ENCODE measurements around the gene SLC39A1.
"Not testable (repeated sequence)": the region's sequence is repeated elsewhere in the genome, so short reads cannot be mapped to it uniquely, and the experiment has no call there.

Gene SLC39A1, protein sequence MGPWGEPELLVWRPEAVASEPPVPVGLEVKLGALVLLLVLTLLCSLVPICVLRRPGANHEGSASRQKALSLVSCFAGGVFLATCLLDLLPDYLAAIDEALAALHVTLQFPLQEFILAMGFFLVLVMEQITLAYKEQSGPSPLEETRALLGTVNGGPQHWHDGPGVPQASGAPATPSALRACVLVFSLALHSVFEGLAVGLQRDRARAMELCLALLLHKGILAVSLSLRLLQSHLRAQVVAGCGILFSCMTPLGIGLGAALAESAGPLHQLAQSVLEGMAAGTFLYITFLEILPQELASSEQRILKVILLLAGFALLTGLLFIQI

DNA sequence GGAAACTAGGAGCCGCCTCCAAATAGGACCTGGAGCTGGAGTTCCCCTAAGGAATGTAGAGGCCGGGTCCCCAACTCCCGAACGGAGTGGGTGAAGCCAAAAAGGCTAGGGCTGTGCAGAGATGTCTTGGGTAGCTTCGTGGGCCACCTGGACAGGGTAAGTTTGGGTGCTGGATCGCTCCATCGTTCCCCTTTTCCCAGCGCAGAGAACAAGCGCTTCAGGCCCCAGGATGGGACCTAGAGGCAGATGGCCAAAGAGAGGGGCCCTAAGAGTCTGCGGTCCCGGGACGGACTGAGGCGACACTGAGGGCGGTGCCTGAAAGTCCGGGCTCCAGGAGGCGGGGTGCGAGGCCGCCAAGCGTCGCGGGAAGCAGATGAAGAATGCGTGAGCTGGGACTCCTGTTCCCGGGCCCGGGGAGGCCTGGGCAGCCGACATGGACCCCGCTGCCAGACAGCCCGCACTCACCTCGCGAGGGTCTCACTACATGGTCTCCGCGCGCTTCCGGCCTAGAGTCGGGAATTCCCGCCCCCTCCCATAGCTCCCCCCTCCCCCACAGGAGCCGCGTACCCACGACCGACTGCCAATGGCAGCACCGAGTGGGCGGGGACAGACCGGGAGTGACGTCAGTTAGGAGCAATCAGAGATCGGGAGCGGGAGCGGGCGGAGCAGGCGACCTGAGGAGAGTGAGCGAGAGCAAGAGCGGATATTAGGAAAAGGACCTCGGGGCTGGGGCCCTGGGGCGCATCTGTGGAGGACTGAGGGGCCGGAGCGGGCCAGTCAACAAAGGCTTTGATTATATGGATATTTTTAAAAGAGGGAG, at the start of gene SLC39A1:
Gene SLC39A1, minus strand, starts transcription at position 508 of the 820 bp plus-strand sequence. CDS start 822 bp downstream, outside the sequence.
- DNase-seq (peak; percentile 90), ATAC-seq (replicated peaks) (peak; percentile 46 to 56)
- peak within 1 kb of the TSS; percentile 85 to 90 for H3K4me3 Mint-ChIP-seq
- H3K4me1 Mint-ChIP-seq: peaks cover 48 to 70% of the 10 kb centered on the region in 2 donors
- H3K9me3 Mint-ChIP-seq: no peaks in the 10 kb centered on the region
- peak within 1 kb of the TSS; percentile 91 for H3K27ac Mint-ChIP-seq
- H3K36me3 Mint-ChIP-seq: peaks cover 20 to 52% of the 10 kb centered on the region in 2 donors
- no peaks in the 10 kb centered on the region for H3K27me3 Mint-ChIP-seq

DNA sequence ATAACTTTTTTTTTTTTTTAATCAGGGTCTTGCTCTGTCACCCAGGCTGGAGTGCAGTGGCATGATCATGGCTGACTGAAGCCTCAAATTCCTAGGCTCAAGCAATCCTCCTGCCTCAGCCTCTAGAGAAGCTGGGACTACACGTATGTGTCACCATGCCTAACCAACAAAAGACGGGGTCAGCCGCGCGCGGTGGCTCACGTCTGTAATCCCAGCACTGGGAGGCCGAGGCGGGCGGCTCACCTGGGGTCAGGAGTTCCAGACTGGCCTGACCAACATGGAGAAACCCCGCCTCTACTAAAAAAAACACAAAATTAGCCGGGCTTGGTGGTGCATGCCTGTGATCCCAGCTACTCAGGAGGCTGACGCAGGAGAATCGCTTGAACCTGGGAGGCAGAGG, 49.2 kb upstream of the SLC39A1 start:
- not testable (repeated sequence) for H3K27ac Mint-ChIP-seq; H3K4me3 Mint-ChIP-seq; H3K4me1 Mint-ChIP-seq; ATAC-seq (replicated peaks); H3K27me3 Mint-ChIP-seq; H3K36me3 Mint-ChIP-seq; DNase-seq; H3K9me3 Mint-ChIP-seq

DNA sequence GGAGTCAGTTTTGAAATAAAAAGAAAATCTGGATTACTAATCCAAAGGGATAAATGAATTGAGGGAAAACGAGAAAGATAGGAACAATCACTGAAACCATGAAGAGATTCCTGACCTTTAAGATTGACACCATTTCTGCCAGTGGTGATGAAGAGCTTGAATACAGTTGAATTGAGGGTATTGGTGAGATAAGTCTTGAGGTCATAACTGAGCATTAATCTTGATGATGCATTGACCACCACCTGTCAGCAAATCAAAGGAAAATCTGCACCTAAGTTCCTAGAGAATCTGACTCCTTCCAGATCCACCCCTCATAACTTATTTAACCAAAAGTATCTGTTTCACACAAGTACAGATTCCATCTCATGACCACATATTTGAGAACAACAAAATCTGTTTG, 48.8 kb upstream of the SLC39A1 start:
- Mint-ChIP-seq H3K4me1 (no peaks in the 10 kb centered on the region), H3K27me3 (no peaks in the 10 kb centered on the region)
- no peak for ATAC-seq (replicated peaks)

DNA sequence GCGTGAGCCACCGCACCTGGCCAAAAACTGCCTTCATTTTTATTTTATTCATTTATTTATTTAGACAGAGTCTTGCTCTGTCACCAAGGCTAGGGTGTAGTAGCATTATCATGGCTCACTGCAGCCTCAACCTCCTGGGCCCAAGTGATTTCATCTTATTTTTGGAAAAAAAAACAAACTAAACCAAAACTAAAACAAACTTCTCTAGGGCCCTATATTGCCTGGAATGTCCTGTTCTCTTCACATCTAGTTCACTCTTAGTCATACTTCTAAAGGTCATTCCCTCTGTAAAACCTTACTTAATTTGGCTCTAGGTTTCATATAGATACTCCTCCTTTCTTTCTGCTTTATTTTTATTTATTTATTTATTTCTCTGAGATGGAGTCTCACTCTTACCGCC, 42.8 kb upstream of the SLC39A1 start:
- ATAC-seq (replicated peaks): no peak
- DNase-seq: no peak
- Mint-ChIP-seq H3K9me3 (no peaks in the 10 kb centered on the region), H3K27me3 (no peaks in the 10 kb centered on the region), H3K4me3 (no peak overlapping the region), H3K36me3 (peaks cover 2 to 3% of the 10 kb centered on the region in 2 donors), H3K27ac (no peak overlapping the region), H3K4me1 (no peaks in the 10 kb centered on the region)

More for the DNA sequence above, 48.8 kb upstream of the SLC39A1 start:
- H3K36me3 Mint-ChIP-seq: peaks cover 0 to 3% of the 10 kb centered on the region in 2 donors
- H3K4me3 Mint-ChIP-seq: no peak overlapping the region
- no peaks in the 10 kb centered on the region for H3K9me3 Mint-ChIP-seq
- H3K27ac Mint-ChIP-seq: no peak overlapping the region
- DNase-seq: no peak

DNA sequence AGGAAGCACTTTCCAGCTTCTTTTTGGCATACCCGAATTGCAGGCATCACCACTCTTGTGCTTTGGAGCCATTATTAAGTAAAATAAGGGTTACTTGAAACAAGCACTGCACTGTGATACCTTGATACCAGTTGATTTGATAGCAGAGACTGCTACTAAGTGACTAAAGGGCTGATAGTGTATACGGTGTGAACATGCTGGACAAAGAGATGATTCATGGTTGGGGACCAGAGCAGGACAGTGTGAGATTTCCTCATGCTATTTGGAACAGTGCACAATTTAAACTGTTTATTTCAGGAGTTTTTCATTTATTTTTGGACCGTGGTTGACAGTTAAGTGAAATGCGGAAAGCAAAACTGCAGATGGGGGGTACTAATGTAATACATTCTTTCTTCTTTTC, 37.1 kb upstream of the SLC39A1 start:
- Mint-ChIP-seq H3K36me3 (peaks cover 9 to 11% of the 10 kb centered on the region in 2 donors), H3K27ac (no peak overlapping the region), H3K9me3 (peaks cover 0 to 1% of the 10 kb centered on the region in 2 donors), H3K4me3 (no peak overlapping the region), H3K4me1 (no peaks in the 10 kb centered on the region), H3K27me3 (no peaks in the 10 kb centered on the region)
- ATAC-seq (replicated peaks) (no peak), DNase-seq (no peak)

DNA sequence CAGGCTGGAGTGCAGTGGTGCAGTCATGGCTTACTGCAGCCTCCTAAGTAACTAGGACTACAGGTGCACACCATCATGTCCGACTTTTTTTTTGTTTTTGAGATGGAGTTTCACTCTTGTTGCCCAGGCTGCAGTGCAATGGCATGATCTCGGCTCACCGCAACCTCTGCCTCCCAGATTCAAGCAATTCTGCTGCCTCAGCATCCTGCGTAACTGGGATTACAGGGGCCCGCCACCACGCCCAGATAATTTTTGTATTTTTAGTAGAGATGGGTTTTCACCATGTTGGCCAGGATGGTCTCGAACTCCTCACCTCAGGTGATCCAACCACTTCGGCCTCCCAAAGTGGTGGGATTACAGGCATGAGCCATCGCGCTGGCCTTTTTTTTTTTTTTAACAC, 33.5 kb upstream of the SLC39A1 start:
- H3K27ac Mint-ChIP-seq; DNase-seq; ATAC-seq (replicated peaks); H3K4me3 Mint-ChIP-seq; H3K9me3 Mint-ChIP-seq; H3K27me3 Mint-ChIP-seq: not testable (repeated sequence)
- H3K36me3 Mint-ChIP-seq: peaks cover 28 to 32% of the 10 kb centered on the region in 2 donors
- peaks cover 7 to 17% of the 10 kb centered on the region in 2 donors for H3K4me1 Mint-ChIP-seq

DNA sequence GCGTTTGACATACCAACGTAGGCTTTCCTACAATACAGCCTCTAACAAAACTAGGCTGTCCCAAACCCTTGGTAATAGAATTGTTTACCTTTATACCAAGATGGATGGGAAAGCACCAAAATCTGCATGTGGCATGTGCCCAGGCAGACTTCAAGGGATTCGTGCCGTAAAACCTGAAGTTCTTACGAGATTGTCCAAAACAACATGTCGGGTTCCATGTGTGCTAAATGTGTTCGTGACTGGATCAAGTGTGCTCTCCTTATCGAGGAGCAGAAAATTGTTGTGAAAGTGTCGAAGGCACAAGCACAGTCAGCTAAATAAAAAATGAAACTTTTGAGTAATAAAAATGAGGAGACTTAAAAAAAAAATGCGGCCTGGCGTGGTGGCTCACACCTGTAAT, 32.3 kb upstream of the SLC39A1 start:
- Mint-ChIP-seq H3K27ac (peak overlapping the region; percentile 47), H3K36me3 (peaks cover 38 to 45% of the 10 kb centered on the region in 2 donors), H3K4me1 (peaks cover 15 to 28% of the 10 kb centered on the region in 2 donors), H3K27me3 (no peaks in the 10 kb centered on the region), H3K4me3 (no peak overlapping the region), H3K9me3 (peaks cover 0 to 1% of the 10 kb centered on the region in 2 donors)
- ATAC-seq (replicated peaks) (no peak), DNase-seq (no peak)

DNA sequence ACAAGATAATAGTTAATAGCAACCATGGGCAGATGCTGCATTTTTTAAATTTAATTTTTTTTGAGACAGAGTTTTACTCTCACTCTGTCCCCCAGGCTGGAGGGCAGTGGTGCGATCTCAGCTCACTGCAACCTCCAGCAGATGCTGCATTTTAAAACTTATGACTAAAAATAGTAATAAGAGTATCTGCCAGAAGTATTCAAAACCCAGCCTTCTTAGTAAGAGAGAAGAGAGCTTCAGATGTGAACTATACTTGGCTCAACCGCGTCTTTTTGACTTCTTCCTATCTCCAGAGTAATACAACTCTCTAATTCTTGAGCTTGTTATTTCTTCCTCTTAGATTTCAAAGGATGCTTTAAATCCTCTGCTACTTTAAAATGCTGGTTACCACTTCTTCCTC, 31.9 kb upstream of the SLC39A1 start:
- DNase-seq (no peak), ATAC-seq (replicated peaks) (no peak)
- peaks cover 0 to 1% of the 10 kb centered on the region in 2 donors for H3K9me3 Mint-ChIP-seq
- H3K27ac Mint-ChIP-seq: peak overlapping the region; percentile 47
- no peaks in the 10 kb centered on the region for H3K27me3 Mint-ChIP-seq
- no peak overlapping the region for H3K4me3 Mint-ChIP-seq
- peaks cover 40 to 49% of the 10 kb centered on the region in 2 donors for H3K36me3 Mint-ChIP-seq
- peaks cover 19 to 32% of the 10 kb centered on the region in 2 donors for H3K4me1 Mint-ChIP-seq

DNA sequence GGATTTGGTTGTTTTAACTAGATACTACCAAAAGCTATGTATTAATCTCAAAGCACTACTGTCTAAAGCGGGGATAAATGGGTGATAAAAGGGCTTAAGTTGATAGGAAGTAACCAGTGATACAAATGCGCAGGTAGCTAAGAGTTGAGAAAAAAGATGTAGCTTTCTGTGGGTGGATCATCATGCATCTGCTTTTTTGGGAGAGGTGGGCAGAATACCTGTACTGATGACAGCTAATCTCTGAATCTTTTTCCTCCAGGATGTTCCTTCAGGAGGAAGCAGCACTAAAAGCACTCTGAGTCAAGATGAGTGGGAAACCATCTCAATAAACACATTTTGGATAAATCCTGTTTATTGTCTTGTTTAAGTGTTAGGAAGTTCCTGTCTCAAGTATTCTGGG, 28.5 kb upstream of the SLC39A1 start:
- H3K27me3 Mint-ChIP-seq: no peaks in the 10 kb centered on the region
- H3K27ac Mint-ChIP-seq: peak overlapping the region; percentile 100
- peak overlapping the region; percentile 94 to 98 for H3K4me3 Mint-ChIP-seq
- peaks cover 26 to 46% of the 10 kb centered on the region in 2 donors for H3K4me1 Mint-ChIP-seq
- peaks cover 39 to 49% of the 10 kb centered on the region in 2 donors for H3K36me3 Mint-ChIP-seq
- H3K9me3 Mint-ChIP-seq: peaks cover 0 to 1% of the 10 kb centered on the region in 2 donors
- DNase-seq: no peak
- no peak for ATAC-seq (replicated peaks)

DNA sequence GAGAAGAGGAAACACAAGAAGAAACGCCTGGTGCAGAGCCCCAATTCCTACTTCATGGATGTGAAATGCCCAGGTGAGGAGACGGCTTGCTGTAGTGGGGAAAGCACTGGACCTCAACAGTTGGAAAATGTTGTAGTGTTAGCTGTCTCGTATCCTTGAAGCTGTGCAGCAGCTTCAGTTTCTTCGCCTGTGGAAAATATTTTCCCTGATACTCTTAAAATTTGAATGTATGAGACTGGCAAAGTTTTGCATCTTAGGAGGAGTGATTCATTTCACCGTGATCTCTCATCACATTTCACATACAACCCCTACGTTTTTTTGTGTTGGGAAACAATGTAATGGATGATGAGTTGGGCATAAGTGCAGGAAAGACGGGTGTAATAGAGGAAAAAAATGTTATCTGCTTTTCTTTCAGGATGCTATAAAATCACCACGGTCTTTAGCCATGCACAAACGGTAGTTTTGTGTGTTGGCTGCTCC, 27.9 kb upstream of the SLC39A1 start:
- H3K4me1 Mint-ChIP-seq: peaks cover 29 to 52% of the 10 kb centered on the region in 2 donors
- peak overlapping the region; percentile 100 for H3K27ac Mint-ChIP-seq
- DNase-seq (no peak), ATAC-seq (replicated peaks) (no peak)
- no peaks in the 10 kb centered on the region for H3K27me3 Mint-ChIP-seq
- peaks cover 37 to 49% of the 10 kb centered on the region in 2 donors for H3K36me3 Mint-ChIP-seq
- H3K4me3 Mint-ChIP-seq: peak overlapping the region; percentile 94 to 98
- peaks cover 0 to 1% of the 10 kb centered on the region in 2 donors for H3K9me3 Mint-ChIP-seq

DNA sequence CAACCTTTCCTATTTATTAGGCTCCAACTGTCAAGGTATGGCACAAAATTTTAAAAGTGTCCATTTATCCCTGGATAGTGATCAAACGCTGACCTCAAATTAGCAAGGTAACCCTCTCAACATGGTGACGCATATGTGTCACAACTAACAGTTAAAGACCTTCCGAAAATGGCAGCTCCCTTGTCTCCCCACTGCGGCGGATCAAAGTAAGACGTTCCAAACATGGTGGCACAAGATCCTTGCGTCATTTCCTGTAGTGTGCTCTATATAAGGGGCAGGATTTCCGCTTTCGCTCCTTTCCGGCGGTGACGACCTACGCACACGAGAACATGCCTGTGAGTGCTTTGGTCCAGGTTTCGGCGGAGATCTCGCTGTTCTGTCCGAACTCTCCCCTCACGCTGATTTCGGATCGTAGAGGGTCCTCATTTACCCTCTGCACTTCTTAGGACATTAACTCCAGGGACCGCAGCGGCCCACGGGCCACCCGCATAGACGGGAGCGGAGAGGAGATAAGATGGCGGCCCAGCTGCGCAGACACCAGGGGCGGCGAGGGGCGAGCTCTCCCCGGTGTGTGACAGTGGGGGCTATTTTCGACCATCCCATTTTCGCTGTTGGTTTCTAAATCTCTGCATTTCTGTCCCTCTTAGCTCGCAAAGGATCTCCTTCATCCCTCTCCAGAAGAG, 27.3 kb upstream of the SLC39A1 start, which contains the start of gene RPS27:
Gene RPS27, plus strand, starts transcription at position 295 of the 683 bp plus-strand sequence. Its CDS starts 35 bp downstream, at position 330.
- DNase-seq (peak; percentile 86), ATAC-seq (replicated peaks) (peak; percentile 83 to 90)
- Mint-ChIP-seq H3K36me3 (peaks cover 33 to 44% of the 10 kb centered on the region in 2 donors), H3K4me1 (peaks cover 32 to 57% of the 10 kb centered on the region in 2 donors), H3K9me3 (no peaks in the 10 kb centered on the region), H3K27ac (peak within 1 kb of the TSS; percentile 100), H3K27me3 (no peaks in the 10 kb centered on the region), H3K4me3 (peak within 1 kb of the TSS; percentile 94 to 98)

DNA sequence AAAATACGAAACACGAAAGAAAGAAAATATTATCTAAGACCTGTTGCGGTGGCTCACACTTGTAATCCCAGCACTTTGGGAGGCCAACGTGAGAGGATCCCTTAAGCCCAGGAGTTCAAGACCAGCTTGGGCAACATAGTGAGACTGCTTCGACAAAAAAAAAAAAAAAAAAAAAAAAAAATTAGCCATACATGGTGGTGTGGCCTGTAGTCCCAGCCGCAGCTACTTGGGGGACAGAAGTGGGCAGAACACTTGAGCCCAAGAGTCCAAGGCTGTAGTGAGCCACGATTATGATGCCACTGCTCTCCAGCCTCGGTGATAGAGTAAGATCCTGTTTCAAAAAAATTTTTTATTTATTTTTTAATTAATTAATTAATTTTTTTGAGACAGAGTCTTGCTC, 24.3 kb upstream of the SLC39A1 start:
- DNase-seq (no peak), ATAC-seq (replicated peaks) (no peak)
- Mint-ChIP-seq H3K4me1 (peaks cover 41 to 63% of the 10 kb centered on the region in 2 donors), H3K27ac (no peak overlapping the region), H3K9me3 (no peaks in the 10 kb centered on the region), H3K27me3 (no peaks in the 10 kb centered on the region), H3K4me3 (no peak overlapping the region), H3K36me3 (peaks cover 24 to 30% of the 10 kb centered on the region in 2 donors)

DNA sequence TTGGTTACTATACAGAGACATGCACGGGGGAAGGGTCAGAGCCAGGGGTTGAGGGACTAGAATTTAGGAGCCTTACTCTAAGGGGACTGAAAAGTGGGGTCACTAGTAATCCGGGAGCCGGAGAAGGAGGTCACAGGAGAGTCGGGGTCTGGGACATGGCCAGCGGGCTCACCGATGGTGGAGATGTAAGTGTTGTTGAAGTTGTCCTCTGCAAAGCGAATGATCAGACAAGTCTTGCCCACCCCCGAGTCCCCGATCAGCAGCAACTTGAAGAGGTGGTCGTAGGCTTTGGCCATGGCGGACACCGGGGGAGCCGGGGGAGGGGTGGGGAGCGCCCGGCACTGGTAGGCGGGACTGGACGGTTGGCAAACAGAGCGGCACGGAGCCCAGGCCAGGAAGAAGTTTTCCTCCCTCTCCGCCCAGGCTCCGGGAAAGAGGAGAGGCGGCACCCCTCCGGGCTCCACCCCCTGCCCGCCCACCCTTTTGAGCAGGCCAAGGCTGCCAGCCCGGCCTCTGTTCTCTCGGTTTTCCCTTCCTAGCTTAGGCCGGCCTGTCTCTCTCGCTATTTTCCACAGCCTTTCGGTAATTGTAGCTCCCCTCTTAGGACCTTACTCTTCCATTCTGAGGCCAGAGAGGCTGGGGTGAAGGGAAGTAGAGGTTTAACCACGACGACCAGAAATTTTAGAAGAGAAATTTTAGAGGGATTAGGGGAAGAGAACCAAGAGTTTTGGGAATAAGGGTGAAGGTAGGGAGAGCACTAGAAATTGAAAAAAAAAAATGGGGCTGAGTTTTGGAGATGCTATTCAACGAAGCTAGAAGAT, 22.8 kb upstream of the SLC39A1 start, which contains the start of gene RAB13:
Gene RAB13, minus strand, starts transcription at position 399 of the 821 bp plus-strand sequence. Its CDS starts 103 bp downstream, at position 296.
- no peak for DNase-seq
- H3K4me3 Mint-ChIP-seq: peak within 1 kb of the TSS; percentile 88 to 94
- peaks cover 13 to 21% of the 10 kb centered on the region in 2 donors for H3K36me3 Mint-ChIP-seq
- H3K27me3 Mint-ChIP-seq: no peaks in the 10 kb centered on the region
- peak; percentile 31 for ATAC-seq (replicated peaks)
- no peaks in the 10 kb centered on the region for H3K9me3 Mint-ChIP-seq
- peak within 1 kb of the TSS; percentile 89 for H3K27ac Mint-ChIP-seq
- H3K4me1 Mint-ChIP-seq: peaks cover 33 to 53% of the 10 kb centered on the region in 2 donors

Measured in stimulated activated naive B cell treated with anti-CD40 and anti-IgM and Interleukin-4, amounts not matched to agents 10 μg/mL and 1 μg/mL and 100 μg/mL, for 72 hours (primary cell).